T-cell (primary cell): ENCODE data around the gene LHFPL3. TPM values are rescaled to one million over a fixed set of nuclear protein-coding genes. Genes with fewer than 3 reads are reported as not detected.

Experiments
- ATAC-seq, 4 experiments: fragments of 200-7000 bp in 3 of 4; fragments of 150-1000 bp in 1 of 4; cut with Tn5 transposase; replicated peaks in 1 of 4; 1 replicate in 3 of 4; 2 replicates in 1 of 4; pipeline ENCODE4 v1.10.0; 2021; ENCODE audit warnings: moderate library complexity in 3 of 4, mild to moderate bottlenecking in 2 of 4, moderate number of reproducible peaks in 1 of 4
- CTCF ChIA-PET, 2 donors: fragments of 300-600 bp; sonication (Branson Sonifier 250); formaldehyde crosslinking; loops; one replicate each; lab custom pipeline; 2022; ENCODE audit warnings: antibody characterized with exemption in 2 of 2; lab: Charles Lee
- POLR2A ChIA-PET, 2 donors: fragments of 300-600 bp; sonication (Branson Sonifier 250); formaldehyde crosslinking; loops; one replicate each; lab custom pipeline; 2022; ENCODE audit warnings: antibody characterized with exemption in 2 of 2; lab: Charles Lee
- DNase-seq, 35 experiments: peaks; one replicate each; pipeline versions ENCODE4 v3.0.0 to v3.0.0-alpha.2; 2013 to 2023
- H3K27ac ChIP-seq: one replicate; pipeline ENCODE4 v1.5.1; 2013; ENCODE audit warnings: low read length
- H3K27me3 ChIP-seq, 2 experiments: replicated peaks in 1 of 2; 1 replicate in 1 of 2; 2 replicates in 1 of 2; pipeline versions ENCODE4 v1.6.1 to v1.7.0; 2013; ENCODE audit warnings: low read length in 1 of 2, mixed read lengths in 1 of 2; ENCODE audit not compliant: control insufficient read depth in 2 of 2, insufficient read depth in 2 of 2; ENCODE audit errors: extremely low read depth in 1 of 2
- H3K36me3 ChIP-seq, 2 donors: 1 replicate in 1 of 2; 2 replicates in 1 of 2; pipeline versions ENCODE4 v1.6.1 to v1.7.0; 2013; ENCODE audit warnings: low read length in 1 of 2; ENCODE audit not compliant: control insufficient read depth in 2 of 2, insufficient read depth in 1 of 2; ENCODE audit errors: extremely low read depth in 1 of 2
- H3K4me1 ChIP-seq, 2 experiments: 1 replicate in 1 of 2; 2 replicates in 1 of 2; pipeline versions ENCODE4 v1.6.1 to v1.7.0; 2013; ENCODE audit warnings: low read length in 2 of 2, mixed read lengths in 1 of 2; ENCODE audit not compliant: insufficient read depth in 2 of 2, control insufficient read depth in 1 of 2; ENCODE audit errors: extremely low read depth in 1 of 2
- H3K4me3 ChIP-seq, 2 donors: 1 replicate in 1 of 2; 2 replicates in 1 of 2; pipeline versions ENCODE4 v1.5.1 to v1.7.0; 2013; ENCODE audit warnings: mild to moderate bottlenecking in 2 of 2, low read length in 1 of 2, moderate library complexity in 1 of 2; ENCODE audit not compliant: control insufficient read depth in 1 of 2; ENCODE audit errors: extremely low read depth in 1 of 2
- H3K9me3 ChIP-seq: 2 replicates; pipeline ENCODE4 v1.7.0; 2013
- H3K27ac Mint-ChIP-seq, 2 donors: one replicate each; pipeline ENCODE4 v1.8.0; 2020 to 2021; ENCODE audit warnings: mild to moderate bottlenecking in 2 of 2, mixed read lengths in 2 of 2
- H3K27me3 Mint-ChIP-seq, 2 donors: one replicate each; pipeline ENCODE4 v1.8.0; 2021 to 2022; ENCODE audit warnings: mixed read lengths in 2 of 2
- H3K36me3 Mint-ChIP-seq: one replicate; pipeline ENCODE4 v1.8.0; 2021; ENCODE audit warnings: mixed read lengths
- H3K4me1 Mint-ChIP-seq, 3 donors: one replicate each; pipeline ENCODE4 v1.8.0; 2020 to 2022; ENCODE audit warnings: mixed read lengths in 3 of 3, mild to moderate bottlenecking in 1 of 3
- H3K4me3 Mint-ChIP-seq, 3 donors: one replicate each; pipeline ENCODE4 v1.8.0; 2020 to 2022; ENCODE audit warnings: mild to moderate bottlenecking in 3 of 3, mixed read lengths in 3 of 3, moderate library complexity in 3 of 3
- H3K9me3 Mint-ChIP-seq, 3 donors: one replicate each; pipeline ENCODE4 v1.8.0; 2020 to 2022; ENCODE audit warnings: mixed read lengths in 3 of 3
- WGBS: methylation state at CpG from one replicate; pipeline ENCODE4 v1.1.5; 2013; ENCODE audit warnings: missing lambda C conversion rate; ENCODE audit not compliant: insufficient coverage; 5-methylcytosine and 5-hydroxymethylcytosine counted together
- total RNA-seq, 35 experiments: library from RNA in 6 of 35; stranded (reverse) in 6 of 35; fragments of 120-200 nt in 1 of 35; gene quantifications; one replicate each; pipeline versions ENCODE4 v1.2.1 to v1.2.4 and lab custom pipeline; 2013 to 2026

LHFPL3 gene
- total RNA-seq, 5 donors from 2014 or later (not counting 1 experiment from before 2014, with no cell fraction given): not detected

DNA sequence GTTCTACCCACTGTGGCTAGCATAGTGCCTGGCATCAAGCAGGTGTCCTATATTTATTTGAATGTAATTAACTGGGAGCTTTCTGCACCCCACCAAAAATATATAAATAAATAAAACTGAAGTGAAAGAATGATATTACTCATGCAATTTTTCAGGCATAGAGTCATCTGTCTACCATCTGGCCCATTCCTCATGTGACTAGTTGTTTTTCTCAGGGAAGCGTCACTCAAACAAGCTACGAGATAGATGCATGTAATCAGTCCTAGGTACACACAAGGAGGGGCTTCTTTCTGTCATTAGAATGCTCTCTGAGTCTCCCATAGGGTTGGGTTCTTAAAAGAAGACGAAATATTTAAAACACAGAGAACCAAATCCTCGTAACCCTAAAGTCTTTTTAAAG is 430.1 kb downstream of the LHFPL3 start:
- Histone ChIP-seq H3K36me3 (no peaks in the 10 kb centered on the region), H3K4me1 (no peaks in the 10 kb centered on the region), H3K27me3 (peaks cover 0 to 3% of the 10 kb centered on the region in 2 experiments), H3K9me3 (no peaks in the 10 kb centered on the region), H3K27ac (no peak overlapping the region), H3K4me3 (no peak overlapping the region)
- WGBS: no CpG with 5 or more reads among the region's 4 CpGs
- DNase-seq: no peak
- H3K4me3 Mint-ChIP-seq: no peak overlapping the region
- peaks cover 0 to 3% (median 0%) of the 10 kb centered on the region in 3 donors for H3K9me3 Mint-ChIP-seq
- no peak for ATAC-seq
- POLR2A ChIA-PET: no interaction called here
- CTCF ChIA-PET: no interaction called here
- H3K27ac Mint-ChIP-seq: no peak overlapping the region
- H3K36me3 Mint-ChIP-seq: no peaks in the 10 kb centered on the region
- H3K27me3 Mint-ChIP-seq: peaks cover 7 to 15% of the 10 kb centered on the region in 2 donors
- H3K4me1 Mint-ChIP-seq: no peaks in the 10 kb centered on the region

DNA sequence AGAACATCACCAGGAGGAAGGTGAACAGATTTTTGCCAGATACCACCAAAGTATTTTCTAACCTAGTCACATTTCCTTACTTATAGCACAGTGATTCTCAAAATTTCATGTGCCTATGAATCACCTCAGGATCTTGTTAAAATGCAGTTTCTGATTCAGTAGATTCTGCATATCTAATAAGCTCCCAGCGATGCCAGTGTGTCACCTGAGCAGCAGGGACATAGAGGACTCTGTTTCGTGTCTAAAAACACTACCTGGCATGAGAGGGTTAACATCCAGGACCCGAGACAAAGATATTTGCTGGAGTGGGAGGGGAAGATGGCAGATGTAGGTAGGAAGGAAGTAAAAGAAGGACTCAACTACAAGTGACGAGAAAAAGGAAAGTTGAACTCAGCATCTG is 433.5 kb downstream of the LHFPL3 start:
- POLR2A ChIA-PET: no interaction called here
- CTCF ChIA-PET: no interaction called here

DNA sequence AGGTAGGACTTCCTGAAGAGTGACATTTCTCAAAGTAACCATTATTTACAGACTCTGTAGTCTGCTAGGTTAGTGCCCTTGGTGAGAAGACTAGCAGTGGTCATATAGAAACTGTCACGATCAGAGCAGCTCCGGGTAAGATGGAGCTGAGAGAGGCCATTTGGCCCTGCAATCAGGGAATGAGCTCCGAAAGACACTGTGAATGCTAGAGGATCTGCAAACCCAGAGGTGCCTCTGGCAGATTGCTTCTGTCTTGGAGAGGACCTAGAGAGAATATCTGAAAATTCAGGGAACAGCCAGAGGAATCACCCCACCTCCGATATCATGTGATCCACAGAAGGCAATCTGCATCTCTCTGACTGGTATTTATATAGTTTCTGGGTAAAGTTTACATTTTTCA is 438.7 kb downstream of the LHFPL3 start:
- Histone ChIP-seq H3K27ac (no peak overlapping the region), H3K4me3 (no peak overlapping the region), H3K9me3 (no peaks in the 10 kb centered on the region), H3K36me3 (no peaks in the 10 kb centered on the region), H3K27me3 (no peaks in the 10 kb centered on the region), H3K4me1 (no peaks in the 10 kb centered on the region)
- DNase-seq: no peak
- H3K4me1 Mint-ChIP-seq: no peaks in the 10 kb centered on the region
- peaks cover 2 to 22% of the 10 kb centered on the region in 2 donors for H3K27me3 Mint-ChIP-seq
- no peaks in the 10 kb centered on the region for H3K36me3 Mint-ChIP-seq
- ChIA-PET CTCF (no interaction called here), POLR2A (no interaction called here)
- no peak overlapping the region for H3K4me3 Mint-ChIP-seq
- ATAC-seq: no peak
- H3K27ac Mint-ChIP-seq: no peak overlapping the region
- no peaks in the 10 kb centered on the region for H3K9me3 Mint-ChIP-seq
- 18% methylated on average over 3 of the region's 4 CpGs for WGBS

More for the DNA sequence above, 433.5 kb downstream of the LHFPL3 start:
- ATAC-seq: no peak
- no peaks in the 10 kb centered on the region for H3K36me3 Mint-ChIP-seq
- no peaks in the 10 kb centered on the region for H3K9me3 ChIP-seq
- no peak overlapping the region for H3K27ac Mint-ChIP-seq
- no peaks in the 10 kb centered on the region for H3K9me3 Mint-ChIP-seq
- H3K4me1 ChIP-seq: no peaks in the 10 kb centered on the region
- peaks cover 0 to 3% of the 10 kb centered on the region in 2 experiments for H3K27me3 ChIP-seq
- no peak overlapping the region for H3K27ac ChIP-seq
- WGBS: 40% methylated on average over 4 of the region's 4 CpGs
- H3K4me3 Mint-ChIP-seq: no peak overlapping the region
- peaks cover 7 to 21% of the 10 kb centered on the region in 2 donors for H3K27me3 Mint-ChIP-seq
- H3K4me3 ChIP-seq: no peak overlapping the region
- no peaks in the 10 kb centered on the region for H3K4me1 Mint-ChIP-seq
- DNase-seq: no peak
- no peaks in the 10 kb centered on the region for H3K36me3 ChIP-seq

DNA sequence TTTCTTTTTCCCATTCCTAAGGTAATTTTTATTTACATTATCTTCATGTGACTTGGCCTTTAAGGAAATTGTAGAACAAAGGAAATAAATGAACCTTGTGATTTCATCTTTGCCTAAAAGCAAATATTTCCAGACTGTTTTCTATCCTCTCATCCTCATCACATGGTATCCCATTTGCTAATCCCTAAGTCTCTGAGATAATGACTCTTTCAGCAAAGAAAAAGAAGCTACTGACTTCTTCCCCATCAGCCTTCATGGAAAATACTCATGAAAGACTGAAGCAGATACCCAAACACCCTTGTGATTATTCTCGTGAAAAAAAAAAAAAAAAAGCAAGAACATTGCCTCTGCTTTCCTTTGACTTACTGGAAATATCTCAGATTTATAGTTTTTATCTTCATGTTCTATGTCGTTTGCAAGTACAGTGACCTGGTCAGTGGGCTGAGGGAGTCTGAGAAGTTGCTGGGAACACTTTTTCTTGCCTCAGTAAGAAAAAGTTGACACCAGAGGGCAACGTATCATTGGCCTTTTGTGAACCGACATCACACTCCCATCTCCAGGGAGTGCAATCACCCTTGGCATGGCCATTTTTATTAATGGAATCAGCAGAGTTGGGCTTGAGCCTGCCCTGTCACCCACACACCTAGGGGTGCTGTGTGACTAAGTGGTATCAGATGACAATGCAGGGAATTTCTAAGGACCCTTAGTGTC is 439.6 kb downstream of the LHFPL3 start:
- WGBS: no CpG with 5 or more reads among the region's 4 CpGs
- ATAC-seq (no peak), DNase-seq (no peak)
- no peaks in the 10 kb centered on the region for H3K36me3 ChIP-seq
- H3K4me1 ChIP-seq: no peaks in the 10 kb centered on the region
- H3K4me3 Mint-ChIP-seq: no peak overlapping the region
- H3K9me3 ChIP-seq: no peaks in the 10 kb centered on the region
- ChIA-PET CTCF (no interaction called here), POLR2A (no interaction called here)
- peaks cover 7 to 27% of the 10 kb centered on the region in 2 donors for H3K27me3 Mint-ChIP-seq
- H3K4me1 Mint-ChIP-seq: no peaks in the 10 kb centered on the region
- H3K36me3 Mint-ChIP-seq: no peaks in the 10 kb centered on the region
- H3K4me3 ChIP-seq: no peak overlapping the region
- H3K27ac ChIP-seq: no peak overlapping the region
- H3K27me3 ChIP-seq: peaks cover 0 to 7% of the 10 kb centered on the region in 2 experiments
- H3K27ac Mint-ChIP-seq: no peak overlapping the region
- H3K9me3 Mint-ChIP-seq: no peaks in the 10 kb centered on the region

DNA sequence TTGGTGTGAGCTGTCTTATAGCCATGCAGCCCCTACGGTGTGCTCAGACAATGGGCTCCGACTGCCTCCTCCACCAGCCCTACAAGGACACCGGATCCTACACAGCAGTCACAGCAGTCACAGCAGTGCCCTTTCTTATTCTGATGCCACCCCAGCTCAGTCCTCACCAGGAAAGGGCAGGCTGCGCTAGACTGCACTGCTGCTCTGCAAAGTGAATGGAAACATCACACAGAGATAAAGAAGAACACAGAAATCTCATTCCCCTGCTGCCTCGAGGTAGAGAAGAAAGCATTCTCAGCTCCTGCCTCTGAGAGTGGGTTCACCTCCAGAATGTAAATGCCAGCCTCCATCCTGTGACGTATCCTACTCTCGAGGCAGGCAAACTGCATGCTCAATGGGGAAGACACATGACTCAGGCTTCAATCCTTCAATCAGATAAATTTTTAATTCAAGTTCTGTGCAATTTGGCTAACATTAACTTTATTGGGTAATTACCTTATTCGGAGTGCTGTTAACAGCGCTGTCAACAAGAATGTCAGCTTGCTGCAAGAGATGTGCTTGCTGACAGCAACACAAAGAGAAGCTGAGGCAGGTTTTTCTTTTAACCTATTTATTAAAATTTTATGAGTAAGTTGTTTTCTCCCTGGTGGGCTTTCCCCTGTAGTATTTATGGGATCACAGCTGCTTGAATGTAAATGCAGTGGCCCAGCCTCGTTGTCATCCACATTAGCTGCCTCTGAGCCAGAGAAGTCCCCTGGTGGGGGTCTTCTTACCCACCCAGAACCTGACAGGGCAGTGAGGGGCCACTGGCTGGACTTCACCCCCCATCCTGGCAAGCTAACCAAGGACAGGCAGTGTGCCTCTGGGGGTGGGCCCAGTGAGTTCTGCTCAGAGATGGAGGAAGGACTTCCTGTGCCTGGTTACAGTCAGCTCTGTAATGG is 444.3 kb downstream of the LHFPL3 start:
- CTCF ChIA-PET: no interaction called here
- whole genome bisulfite sequencing: 39% methylated on average over 7 of the region's 10 CpGs
- no peak overlapping the region for H3K4me3 Mint-ChIP-seq

DNA sequence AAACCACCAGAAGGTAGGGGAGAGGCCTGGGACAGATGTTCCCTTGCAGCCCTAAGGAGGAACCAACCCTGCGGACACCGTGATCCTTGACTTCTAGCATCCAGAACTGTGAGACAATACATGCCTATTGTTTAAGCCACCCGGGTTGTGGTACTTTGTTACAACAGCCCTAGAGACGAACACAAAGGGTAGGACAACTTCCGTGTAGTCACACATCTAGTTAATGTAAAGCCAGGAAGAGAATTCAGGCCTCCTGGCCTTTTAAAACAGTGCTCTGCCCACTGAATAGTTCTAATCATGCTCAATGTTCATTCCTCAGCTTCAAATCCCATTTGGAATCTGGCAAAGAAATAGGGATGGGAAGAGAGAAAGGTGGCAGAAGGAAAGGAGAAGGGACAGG is 445.4 kb downstream of the LHFPL3 start:
- Histone ChIP-seq H3K9me3 (no peaks in the 10 kb centered on the region), H3K27me3 (peaks cover 0 to 9% of the 10 kb centered on the region in 2 experiments), H3K36me3 (no peaks in the 10 kb centered on the region), H3K4me3 (no peak overlapping the region), H3K4me1 (no peaks in the 10 kb centered on the region), H3K27ac (no peak overlapping the region)
- Mint-ChIP-seq H3K27me3 (peaks cover 6 to 15% of the 10 kb centered on the region in 2 donors), H3K36me3 (no peaks in the 10 kb centered on the region), H3K4me3 (no peak overlapping the region), H3K4me1 (no peaks in the 10 kb centered on the region), H3K27ac (no peak overlapping the region), H3K9me3 (no peaks in the 10 kb centered on the region)
- ATAC-seq (no peak), DNase-seq (no peak)
- ChIA-PET POLR2A (no interaction called here), CTCF (no interaction called here)
- 94% methylated on average over 3 of the region's 5 CpGs for WGBS

More for the DNA sequence above, 444.3 kb downstream of the LHFPL3 start:
- Histone ChIP-seq H3K36me3 (no peaks in the 10 kb centered on the region), H3K27me3 (peaks cover 0 to 9% of the 10 kb centered on the region in 2 experiments), H3K4me1 (no peaks in the 10 kb centered on the region), H3K4me3 (no peak overlapping the region), H3K27ac (no peak overlapping the region), H3K9me3 (no peaks in the 10 kb centered on the region)
- H3K36me3 Mint-ChIP-seq: no peaks in the 10 kb centered on the region
- DNase-seq: no peak
- no peaks in the 10 kb centered on the region for H3K9me3 Mint-ChIP-seq
- POLR2A ChIA-PET: no interaction called here
- no peaks in the 10 kb centered on the region for H3K4me1 Mint-ChIP-seq
- no peak overlapping the region for H3K27ac Mint-ChIP-seq
- peaks cover 6 to 20% of the 10 kb centered on the region in 2 donors for H3K27me3 Mint-ChIP-seq
- ATAC-seq: no peak
